PC-3 (cell line): ENCODE data around the gene CRLF2.

Source experiments
- CTCF ChIP-seq: fragments of 300-600 bp; sonication (generic); conservative IDR thresholded peaks from 2 replicates; pipeline ENCODE4 v1.5.1; 2017; ENCODE audit warnings: antibody characterized with exemption, low read depth, mild to moderate bottlenecking, low read length
- EZH2phosphoT487 ChIP-seq: fragments of 300-600 bp; sonication (generic); IDR thresholded peaks from 2 replicates; pipeline ENCODE4 v1.6.1; 2018; ENCODE audit warnings: mild to moderate bottlenecking, antibody characterized with exemption, low read length, borderline replicate concordance

- TF ChIP-seq EZH2phosphoT487 (no peak), CTCF (no peak)
Observed at GRCh38 chrX:1147611-1148515, 64.6 kb downstream of the CRLF2 start.
